NCI-H510A (cell line): Measurements from ENCODE around the gene HSPA1L.
"Not testable (repeated sequence)": the region's sequence is repeated elsewhere in the genome, so short reads cannot be mapped to it uniquely, and the experiment has no call there.

ENCODE experiments used
- DNase-seq: peaks from one replicate; lab custom pipeline; 2025; lab: John Stamatoyannopoulos, UW

Gene HSPA1L

GRCh38 chr6:31813465-31813849, 1.6 kb downstream of the HSPA1L start:
- no peak for DNase-seq

GRCh38 chr6:31811645-31812044, 3.4 kb downstream of the HSPA1L start:
- DNase-seq = no peak

GRCh38 chr6:31808599-31808998, 6.5 kb downstream of the HSPA1L start:
- DNase-seq = not testable (repeated sequence)

GRCh38 chr6:31806470-31807272, 8.4 kb downstream of the HSPA1L start, which contains the start of gene LSM2:
LSM2 (minus strand) TSS chr6:31806966; CDS start chr6:31806757, 209 bp downstream.
- DNase-seq = peak; percentile 92

GRCh38 chr6:31805939-31806469, 9.1 kb downstream of the HSPA1L start:
- DNase-seq = no peak

- not testable (repeated sequence) for DNase-seq
These were observed 13.8 kb downstream of the HSPA1L start for GRCh38 chr6:31801031-31801927.

- DNase-seq = no peak
These were observed 15.3 kb downstream of the HSPA1L start for GRCh38 chr6:31799781-31800180.

- DNase-seq = no peak
These were observed 17.5 kb downstream of the HSPA1L start for GRCh38 chr6:31797588-31797987.

GRCh38 chr6:31796993-31797385, 18.1 kb downstream of the HSPA1L start:
- DNase-seq = no peak

- DNase-seq = peak; percentile 97
These were observed 19.3 kb downstream of the HSPA1L start, which contains the start of gene VARS1 for GRCh38 chr6:31795616-31796298. VARS1 (minus strand) TSS chr6:31795752; CDS start chr6:31795217, 535 bp downstream.

GRCh38 chr6:31794866-31795615, 20.0 kb downstream of the HSPA1L start:
- no peak for DNase-seq

- DNase-seq = no peak
These were observed 20.7 kb downstream of the HSPA1L start for GRCh38 chr6:31794294-31794865.

- not testable (repeated sequence) for DNase-seq
These were observed 21.2 kb downstream of the HSPA1L start for GRCh38 chr6:31793927-31794245.

- DNase-seq = no peak
These were observed 22.3 kb downstream of the HSPA1L start for GRCh38 chr6:31792761-31793171.

- no peak for DNase-seq
These were observed 23.1 kb downstream of the HSPA1L start for GRCh38 chr6:31792090-31792374.

GRCh38 chr6:31791324-31792089, 23.6 kb downstream of the HSPA1L start:
- no peak for DNase-seq

- DNase-seq = no peak
These were observed 29.6 kb downstream of the HSPA1L start for GRCh38 chr6:31785475-31785874.

- no peak for DNase-seq
These were observed 30.8 kb downstream of the HSPA1L start for GRCh38 chr6:31784098-31784925.

GRCh38 chr6:31782126-31782855, 32.8 kb downstream of the HSPA1L start:
- no peak for DNase-seq
